HG03066 (cell line): ENCODE results near the gene PRKG1.
"Not testable (repeated sequence)": the region's sequence is repeated elsewhere in the genome, so short reads cannot be mapped to it uniquely, and the experiment has no call there.

Experiments used
- ATAC-seq: cut with Tn5 transposase; IDR thresholded peaks from one replicate; pipeline ENCODE4 v1.9.1; 2021; ENCODE audit warnings: low read depth; ENCODE audit not compliant: unreplicated experiment

Gene PRKG1

GRCh38 chr10:51547941-51548340 is 473.7 kb downstream of the PRKG1 start:
- no peak for ATAC-seq

- no peak for ATAC-seq
Observed at GRCh38 chr10:51552879-51553278, 478.6 kb downstream of the PRKG1 start.

DNA sequence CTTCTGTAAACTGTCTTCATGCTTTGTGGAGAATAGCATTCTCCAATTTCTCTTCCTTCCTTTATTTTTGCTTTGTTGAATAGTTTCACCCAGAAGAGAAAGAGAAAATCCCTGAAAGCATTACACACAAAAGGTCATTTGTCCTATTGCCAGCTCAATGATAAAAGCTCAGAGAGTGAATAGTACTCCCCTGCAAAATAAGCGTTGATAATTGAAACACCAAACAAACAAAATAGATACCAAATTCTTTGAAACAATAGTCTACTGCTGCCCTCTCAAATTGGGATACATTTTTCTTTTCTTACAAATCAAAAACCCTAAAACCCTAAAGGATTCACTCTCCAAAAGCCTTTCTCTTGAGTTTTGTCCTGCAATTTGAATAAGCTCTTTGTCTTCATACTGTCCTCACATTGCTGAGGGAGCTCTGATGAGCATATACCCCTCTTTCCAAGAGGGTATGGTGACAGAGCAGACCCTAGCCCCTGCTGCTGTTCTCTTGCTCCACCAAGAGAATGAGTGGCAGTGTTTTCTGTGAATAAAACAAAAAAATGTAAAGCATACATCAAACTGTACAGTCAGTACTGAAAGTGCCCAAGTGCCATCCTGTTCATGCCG is 490.7 kb downstream of the PRKG1 start:
- ATAC-seq, result no peak

DNA sequence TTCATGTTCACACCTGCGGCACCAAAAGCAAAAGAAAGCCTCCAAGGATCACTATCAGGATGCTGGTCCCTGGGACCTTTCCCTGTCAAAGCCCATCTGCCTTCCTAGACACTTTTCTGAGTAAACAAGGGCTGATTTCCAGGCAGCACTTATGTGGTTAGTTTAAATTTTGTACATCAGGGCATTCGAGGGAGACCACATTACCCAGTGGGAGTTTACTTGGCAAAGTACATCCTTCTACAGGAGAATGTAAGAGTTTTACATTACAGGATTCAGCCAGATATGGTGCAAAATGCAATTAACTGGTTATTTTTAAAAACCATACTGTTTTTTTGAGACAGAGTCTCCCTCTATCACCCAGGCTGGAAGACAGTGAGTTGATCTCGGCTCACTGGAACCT is 493.0 kb downstream of the PRKG1 start:
- ATAC-seq, result no peak

GRCh38 chr10:51569467-51569866 is 495.2 kb downstream of the PRKG1 start:
- no peak for ATAC-seq

- ATAC-seq, result no peak
Observed at GRCh38 chr10:51574248-51575048, 500.2 kb downstream of the PRKG1 start.

DNA sequence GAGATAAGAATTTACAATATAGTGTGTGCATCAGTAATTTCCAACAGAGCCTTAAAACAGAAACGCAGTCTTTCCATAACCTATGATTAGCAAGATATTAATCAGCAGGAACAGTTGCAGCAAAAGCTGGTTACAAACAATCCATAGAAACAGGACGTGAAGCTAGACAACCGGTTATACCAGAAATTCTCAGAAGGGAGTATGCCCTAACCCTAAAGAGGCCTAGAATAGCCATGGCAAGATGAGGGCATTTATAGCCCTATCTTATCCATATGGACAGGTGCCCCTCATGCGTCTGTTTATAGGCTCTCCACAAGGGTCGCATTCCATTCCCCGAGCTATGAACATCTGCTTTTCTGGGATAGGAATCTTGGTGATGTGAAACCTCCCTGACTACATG is 506.9 kb downstream of the PRKG1 start:
- not testable (repeated sequence) for ATAC-seq

DNA sequence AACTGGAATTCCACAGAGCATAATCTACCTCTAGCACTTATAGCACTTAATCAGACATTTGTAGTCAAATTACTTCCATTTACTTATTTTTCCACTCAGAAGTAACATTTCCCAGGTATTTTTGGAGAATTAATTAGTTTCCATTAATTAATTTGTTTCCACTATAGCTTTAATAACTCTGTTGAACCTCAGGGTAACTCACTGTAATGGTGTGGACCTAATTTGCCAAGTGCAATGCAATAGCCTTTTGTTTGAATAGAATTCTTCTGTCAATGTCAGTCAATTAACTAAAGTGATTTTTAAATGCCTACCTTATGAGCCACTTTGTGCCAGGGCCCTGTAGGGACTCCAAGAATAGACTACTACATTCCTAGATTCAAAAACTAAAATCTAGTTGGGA is 509.7 kb downstream of the PRKG1 start:
- ATAC-seq, result no peak

- ATAC-seq, result no peak
Observed at GRCh38 chr10:51585742-51586141, 511.5 kb downstream of the PRKG1 start.

- ATAC-seq, result no peak
Observed at GRCh38 chr10:51588984-51589383, 514.7 kb downstream of the PRKG1 start.

- no peak for ATAC-seq
Observed at GRCh38 chr10:51590818-51591217, 516.5 kb downstream of the PRKG1 start.

DNA sequence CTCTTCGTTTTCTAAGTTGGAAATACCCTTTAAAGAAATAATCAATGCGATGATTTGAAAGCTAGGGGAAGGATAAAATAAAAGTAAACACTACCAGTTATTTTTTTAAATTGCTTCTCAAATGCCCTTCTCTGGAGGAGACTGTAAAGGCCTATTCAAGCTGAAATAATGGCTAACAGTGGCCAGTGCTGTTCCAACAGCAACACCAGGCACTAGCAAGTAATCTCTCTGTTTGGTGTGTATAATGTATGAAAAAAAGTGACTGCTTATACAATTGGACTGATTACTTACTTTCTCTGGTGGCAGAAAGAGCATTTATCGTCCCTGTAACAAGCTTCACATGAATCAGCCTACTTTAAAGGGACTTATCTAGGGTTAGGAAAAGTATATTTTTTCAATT is 522.4 kb downstream of the PRKG1 start:
- no peak for ATAC-seq

- no peak for ATAC-seq
Observed at GRCh38 chr10:51599647-51600046, 525.4 kb downstream of the PRKG1 start.

DNA sequence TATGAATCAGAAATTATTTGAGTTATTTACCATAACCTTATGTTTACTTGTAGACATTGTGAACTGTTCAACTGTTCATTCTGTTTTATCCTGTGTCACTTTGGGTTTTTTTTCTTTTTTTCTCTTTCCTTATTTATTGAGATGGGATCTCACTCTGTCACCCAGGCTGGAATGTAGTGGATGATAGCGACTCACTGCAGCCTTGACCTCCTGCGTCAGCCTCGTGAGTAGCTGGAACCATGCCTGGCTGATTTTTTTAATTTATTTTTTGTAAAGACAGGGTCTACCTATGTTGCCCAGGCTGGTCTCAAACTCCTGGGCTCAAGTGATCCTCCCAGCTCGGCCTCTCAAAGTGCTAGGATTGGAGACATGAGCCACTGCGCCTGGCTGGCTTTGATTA is 528.0 kb downstream of the PRKG1 start:
- ATAC-seq, result no peak

- no peak for ATAC-seq
Observed at GRCh38 chr10:51604579-51604978, 530.3 kb downstream of the PRKG1 start.

GRCh38 chr10:51606825-51607462 is 532.7 kb downstream of the PRKG1 start:
- no peak for ATAC-seq

- no peak for ATAC-seq
Observed at GRCh38 chr10:51607463-51607835, 533.2 kb downstream of the PRKG1 start.

- no peak for ATAC-seq
Observed at GRCh38 chr10:51608211-51608610, 533.9 kb downstream of the PRKG1 start.

DNA sequence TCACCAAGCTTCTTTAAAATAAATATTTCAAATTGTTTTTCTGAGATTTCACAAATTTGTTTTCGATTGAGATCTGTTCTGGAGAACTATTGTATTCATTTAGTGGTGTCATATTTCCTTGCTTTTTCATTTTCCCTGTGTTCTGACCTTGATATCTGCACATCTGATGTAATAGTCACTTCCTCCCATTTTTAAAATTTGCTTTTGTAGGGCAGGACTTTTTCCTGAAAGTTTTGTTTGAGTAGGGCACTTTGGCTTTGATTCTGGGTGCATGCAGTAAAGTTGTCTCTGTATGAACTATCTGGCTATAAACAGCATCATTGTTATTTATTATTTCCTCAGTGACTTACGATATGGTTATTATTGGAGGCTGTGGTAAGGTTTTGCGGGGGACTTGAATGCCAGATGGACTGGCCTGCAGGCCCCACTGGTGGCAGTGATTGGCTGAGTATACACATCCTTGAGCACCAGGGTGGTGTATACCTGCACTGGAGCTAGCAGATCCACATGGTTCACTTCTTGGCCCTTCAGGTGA is 541.5 kb downstream of the PRKG1 start:
- no peak for ATAC-seq

DNA sequence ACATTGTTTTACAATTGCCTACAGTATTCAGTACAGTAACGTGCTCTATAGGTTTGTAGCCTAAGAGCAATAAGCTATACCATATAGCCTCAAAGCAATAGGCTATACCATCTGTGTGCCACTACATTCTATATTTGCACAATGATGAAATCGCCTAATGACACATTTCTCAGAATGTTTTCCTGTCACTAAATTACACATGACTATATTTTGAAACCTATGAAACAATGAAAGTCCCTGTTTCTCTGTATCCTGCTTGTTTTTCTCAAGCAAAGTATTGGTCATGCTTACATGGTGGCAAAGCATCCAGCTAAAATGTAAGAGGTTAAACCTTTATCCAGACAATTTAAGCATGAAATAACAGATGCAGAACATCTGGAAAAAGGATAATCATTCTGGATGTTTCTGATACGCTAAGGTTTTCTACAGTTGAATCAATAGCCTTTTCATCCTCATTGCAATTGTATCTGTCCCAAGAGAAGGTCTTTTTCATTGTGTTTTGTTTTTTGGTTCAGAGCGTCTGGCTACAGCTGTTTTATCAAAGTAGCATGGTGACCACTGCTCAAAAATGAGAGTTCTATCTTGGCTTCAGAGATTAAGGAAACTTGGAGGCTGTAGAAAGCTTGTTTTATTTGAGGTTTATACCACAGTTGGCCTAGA is 543.4 kb downstream of the PRKG1 start:
- no peak for ATAC-seq

DNA sequence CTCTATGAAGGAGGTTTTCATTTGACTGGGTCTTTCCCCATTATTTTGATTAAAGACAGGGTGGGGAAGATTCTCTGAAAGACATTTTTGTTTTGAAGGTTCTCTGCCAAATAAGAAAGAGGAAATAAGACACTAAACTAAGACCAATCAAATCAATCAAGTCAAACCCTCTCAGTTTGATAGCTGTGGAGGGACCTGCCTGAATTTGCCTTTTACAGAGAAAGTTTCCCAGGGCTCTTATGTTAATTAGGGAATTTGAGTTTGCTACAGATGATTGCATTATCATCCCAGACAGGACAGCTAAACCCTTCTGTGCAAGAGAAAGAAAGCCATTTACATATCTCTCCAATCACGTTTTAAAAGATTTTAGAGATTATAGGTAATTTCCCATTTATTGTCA is 545.1 kb downstream of the PRKG1 start:
- ATAC-seq, result no peak
